WTC11 (cell line): ENCODE results near the gene ARHGAP6. TPM values are rescaled to one million over a fixed set of nuclear protein-coding genes. Genes with fewer than 3 reads are reported as not detected.

Experiments
- ATAC-seq: fragments of 200-7000 bp; cut with Tn5 transposase; 2 replicates; pipeline ENCODE4 v1.10.0; 2021; ENCODE audit warnings: mild to moderate bottlenecking, moderate library complexity
- CTCF ChIA-PET: fragments of 300-600 bp; sonication (Branson Sonifier 250); formaldehyde crosslinking; loops from one replicate; lab custom pipeline; 2021; ENCODE audit warnings: antibody characterized with exemption; lab: Charles Lee
- POLR2A ChIA-PET: fragments of 350-600 bp; sonication (Branson Sonifier 250); formaldehyde crosslinking; loops from one replicate; lab custom pipeline; 2021; ENCODE audit warnings: antibody characterized with exemption; lab: Charles Lee
- DNase-seq: peaks from one replicate; pipeline ENCODE4 v3.0.0; 2021; ENCODE audit warnings: low spot score
- H3K27ac Mint-ChIP-seq: 2 replicates; pipeline ENCODE4 v1.8.0; 2021; ENCODE audit warnings: mixed read lengths
- H3K27me3 Mint-ChIP-seq: 2 replicates; pipeline ENCODE4 v1.8.0; 2021; ENCODE audit warnings: low read depth, mild to moderate bottlenecking, moderate library complexity, mixed read lengths
- H3K36me3 Mint-ChIP-seq: 2 replicates; pipeline ENCODE4 v1.8.0; 2021; ENCODE audit warnings: mixed read lengths
- H3K4me1 Mint-ChIP-seq: 2 replicates; pipeline ENCODE4 v1.8.0; 2022; ENCODE audit warnings: mixed read lengths
- H3K4me3 Mint-ChIP-seq: 2 replicates; pipeline ENCODE4 v1.8.0; 2021; ENCODE audit warnings: mild to moderate bottlenecking, moderate library complexity, mixed read lengths
- H3K9me3 Mint-ChIP-seq: 2 replicates; pipeline ENCODE4 v1.8.0; 2021; ENCODE audit warnings: mixed read lengths
- ARID4B ChIP-seq: sonication (generic); formaldehyde crosslinking; IDR thresholded peaks from 2 replicates; pipeline ENCODE4 v1.8.0; 2023; ENCODE audit warnings: missing genetic modification reagents, mild to moderate bottlenecking, borderline replicate concordance
- CTCF ChIP-seq: fragments of 200-600 bp; IDR thresholded peaks from 2 replicates; pipeline ENCODE4 v1.8.0; 2022; ENCODE audit warnings: antibody characterized with exemption
- ELF4 ChIP-seq: sonication (generic); formaldehyde crosslinking; IDR thresholded peaks from 2 replicates; pipeline ENCODE4 v1.8.1; 2022; ENCODE audit warnings: low read depth, mild to moderate bottlenecking, moderate library complexity, missing genetic modification reagents
- ETV6 ChIP-seq: sonication (generic); formaldehyde crosslinking; IDR thresholded peaks from 2 replicates; pipeline ENCODE4 v1.8.1; 2022; ENCODE audit warnings: mild to moderate bottlenecking, missing genetic modification reagents
- GABPB1 ChIP-seq: sonication (generic); formaldehyde crosslinking; IDR thresholded peaks from 2 replicates; pipeline ENCODE4 v1.8.1; 2023; ENCODE audit warnings: mild to moderate bottlenecking, missing genetic modification reagents
- GRHL2 ChIP-seq: fragments of 250-450 bp; sonication (Bioruptor Pico); IDR thresholded peaks from 2 replicates; pipeline ENCODE4 v1.8.0; 2022; ENCODE audit warnings: mild to moderate bottlenecking, moderate library complexity; ENCODE audit not compliant: insufficient replicate concordance, severe bottlenecking
- JAZF1 ChIP-seq: fragments of 250-450 bp; sonication (Bioruptor Pico); IDR thresholded peaks from 2 replicates; pipeline ENCODE4 v1.9.0; 2021; ENCODE audit warnings: moderate library complexity, mild to moderate bottlenecking, inconsistent platforms
- PRDM15 ChIP-seq: sonication (generic); formaldehyde crosslinking; IDR thresholded peaks from 2 replicates; pipeline ENCODE4 v1.8.0; 2022; ENCODE audit warnings: missing genetic modification reagents
- PRRX2 ChIP-seq: fragments of 250-450 bp; sonication (Bioruptor Pico); IDR thresholded peaks from 2 replicates; pipeline ENCODE4 v1.8.0; 2021; ENCODE audit warnings: mild to moderate bottlenecking
- SMAD4 ChIP-seq: sonication (generic); formaldehyde crosslinking; IDR thresholded peaks from 2 replicates; pipeline ENCODE4 v1.8.0; 2022; ENCODE audit warnings: mild to moderate bottlenecking, missing genetic modification reagents
- TEAD1 ChIP-seq: sonication (generic); formaldehyde crosslinking; IDR thresholded peaks from 2 replicates; pipeline ENCODE4 v1.8.0; 2022; ENCODE audit warnings: mild to moderate bottlenecking, missing genetic modification reagents
- TEAD4 ChIP-seq: sonication (generic); formaldehyde crosslinking; IDR thresholded peaks from 2 replicates; pipeline ENCODE4 v1.8.0; 2022; ENCODE audit warnings: mild to moderate bottlenecking, missing genetic modification reagents
- USF1 ChIP-seq: sonication (generic); formaldehyde crosslinking; IDR thresholded peaks from 2 replicates; pipeline ENCODE4 v1.8.0; 2022; ENCODE audit warnings: mild to moderate bottlenecking, missing genetic modification reagents
- USF2 ChIP-seq: sonication (generic); formaldehyde crosslinking; IDR thresholded peaks from 2 replicates; pipeline ENCODE4 v1.8.1; 2023; ENCODE audit warnings: mild to moderate bottlenecking, missing genetic modification reagents, moderate library complexity
- ZBTB21 ChIP-seq: sonication (generic); formaldehyde crosslinking; IDR thresholded peaks from 2 replicates; pipeline ENCODE4 v1.8.1; 2023; ENCODE audit warnings: mild to moderate bottlenecking, missing genetic modification reagents, borderline replicate concordance
- ZNF423 ChIP-seq: fragments of 250-450 bp; sonication (Bioruptor Pico); IDR thresholded peaks from 2 replicates; pipeline ENCODE4 v2.1.2; 2022; ENCODE audit warnings: mild to moderate bottlenecking, moderate library complexity
- total RNA-seq: library from RNA; stranded (reverse); gene quantifications from 3 replicates; pipeline ENCODE4 v1.2.3, GENCODE V29; 2021

Gene ARHGAP6
- total RNA-seq, 1 experiment from 2014 or later = 1.0 TPM

- H3K9me3 Mint-ChIP-seq = no peaks in the 10 kb centered on the region
- ATAC-seq = peak; percentile 87
- H3K27ac Mint-ChIP-seq = no peak overlapping the region
These were observed 99.5 kb downstream of the ARHGAP6 start for GRCh38 chrX:11566173-11566572.

GRCh38 chrX:11564546-11564945 lies 101.2 kb downstream of the ARHGAP6 start:
- no peak overlapping the region for H3K4me3 Mint-ChIP-seq
- no peak for TF ChIP-seq ETV6
- no peak for TF ChIP-seq USF2 (CRISPR knock-in tag)
- no peak for TF ChIP-seq CTCF
- no peak for TF ChIP-seq GRHL2 (CRISPR knock-in tag)
- TF ChIP-seq ARID4B (CRISPR knock-in tag) = no peak
- TF ChIP-seq JAZF1 (CRISPR knock-in tag) = no peak
- no peak for TF ChIP-seq TEAD1 (CRISPR knock-in tag)
- no peak for TF ChIP-seq USF1
- TF ChIP-seq, all 79 proteins: peak for 0
- Mint-ChIP-seq H3K9me3 (no peaks in the 10 kb centered on the region), H3K4me1 (peaks cover 9% of the 10 kb centered on the region), H3K27me3 (peaks cover 95% of the 10 kb centered on the region), H3K36me3 (no peaks in the 10 kb centered on the region), H3K27ac (no peak overlapping the region)
- CTCF ChIA-PET = no interaction called here
- DNase-seq = no peak
- POLR2A ChIA-PET = no interaction called here
- ATAC-seq = no peak

More at GRCh38 chrX:11566173-11566572, 99.5 kb downstream of the ARHGAP6 start:
- ChIA-PET CTCF (no interaction called here), POLR2A (no interaction called here)
- TF ChIP-seq GABPB1 (CRISPR knock-in tag) (no peak), SMAD4 (CRISPR knock-in tag) (no peak), PRDM15 (CRISPR knock-in tag) (no peak), TEAD4 (CRISPR knock-in tag) (no peak), ZNF423 (no peak), PRRX2 (CRISPR knock-in tag) (no peak), ELF4 (CRISPR knock-in tag) (no peak), ZBTB21 (CRISPR knock-in tag) (no peak)
- no peak overlapping the region for H3K4me3 Mint-ChIP-seq
- H3K36me3 Mint-ChIP-seq = no peaks in the 10 kb centered on the region
- H3K4me1 Mint-ChIP-seq = peaks cover 9% of the 10 kb centered on the region
- DNase-seq = no peak
- peaks cover 96% of the 10 kb centered on the region for H3K27me3 Mint-ChIP-seq
